ENCODE measurements around the gene CNOT9.
A peak's percentile ranks its signal among the peaks of the same experiment; 100 is the strongest.
"Not testable (repeated sequence)": the region's sequence is repeated elsewhere in the genome, so short reads cannot be mapped to it uniquely, and the experiment has no call there.

The CNOT9 gene, protein sequence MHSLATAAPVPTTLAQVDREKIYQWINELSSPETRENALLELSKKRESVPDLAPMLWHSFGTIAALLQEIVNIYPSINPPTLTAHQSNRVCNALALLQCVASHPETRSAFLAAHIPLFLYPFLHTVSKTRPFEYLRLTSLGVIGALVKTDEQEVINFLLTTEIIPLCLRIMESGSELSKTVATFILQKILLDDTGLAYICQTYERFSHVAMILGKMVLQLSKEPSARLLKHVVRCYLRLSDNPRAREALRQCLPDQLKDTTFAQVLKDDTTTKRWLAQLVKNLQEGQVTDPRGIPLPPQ

GRCh38 chr2:218568190-218569037, at the start of gene CNOT9, which contains the start of gene USP37:
Gene CNOT9, plus strand, starts transcription at chr2:218568839. Its CDS starts 116 bp downstream, at chr2:218568955.
Gene USP37, minus strand, starts transcription at chr2:218568351. Its CDS starts 9,698 bp downstream, at chr2:218558653.
- peak within 1 kb of the TSS; percentile 81 for H3K27ac ChIP-seq (ENCODE audit: low read depth, low read length, poor library complexity, severe bottlenecking)
- peaks cover 82% of the 10 kb centered on the region for H3K79me2 ChIP-seq (ENCODE audit: insufficient read depth, low read length)
- no peaks in the 10 kb centered on the region for H3K27me3 ChIP-seq (ENCODE audit: insufficient read depth, low read length)
- H3F3A ChIP-seq (ENCODE audit: insufficient read depth, low read length) = no peaks in the 10 kb centered on the region
- peak within 1 kb of the TSS; percentile 95 for H3K9ac ChIP-seq (ENCODE audit: low read length)
- peaks cover 36% of the 10 kb centered on the region for H3K4me1 ChIP-seq (ENCODE audit: insufficient read depth, low read length, severe bottlenecking)
- peaks cover 30% of the 10 kb centered on the region for H3K36me3 ChIP-seq (ENCODE audit: insufficient read depth, low read length)
- H3K9me2 ChIP-seq (ENCODE audit: low read depth, low read length) = no peaks in the 10 kb centered on the region
- TF ChIP-seq, protein P1, sequence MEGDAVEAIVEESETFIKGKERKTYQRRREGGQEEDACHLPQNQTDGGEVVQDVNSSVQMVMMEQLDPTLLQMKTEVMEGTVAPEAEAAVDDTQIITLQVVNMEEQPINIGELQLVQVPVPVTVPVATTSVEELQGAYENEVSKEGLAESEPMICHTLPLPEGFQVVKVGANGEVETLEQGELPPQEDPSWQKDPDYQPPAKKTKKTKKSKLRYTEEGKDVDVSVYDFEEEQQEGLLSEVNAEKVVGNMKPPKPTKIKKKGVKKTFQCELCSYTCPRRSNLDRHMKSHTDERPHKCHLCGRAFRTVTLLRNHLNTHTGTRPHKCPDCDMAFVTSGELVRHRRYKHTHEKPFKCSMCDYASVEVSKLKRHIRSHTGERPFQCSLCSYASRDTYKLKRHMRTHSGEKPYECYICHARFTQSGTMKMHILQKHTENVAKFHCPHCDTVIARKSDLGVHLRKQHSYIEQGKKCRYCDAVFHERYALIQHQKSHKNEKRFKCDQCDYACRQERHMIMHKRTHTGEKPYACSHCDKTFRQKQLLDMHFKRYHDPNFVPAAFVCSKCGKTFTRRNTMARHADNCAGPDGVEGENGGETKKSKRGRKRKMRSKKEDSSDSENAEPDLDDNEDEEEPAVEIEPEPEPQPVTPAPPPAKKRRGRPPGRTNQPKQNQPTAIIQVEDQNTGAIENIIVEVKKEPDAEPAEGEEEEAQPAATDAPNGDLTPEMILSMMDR (IDR thresholded peaks at IDR 0.05; ENCODE audit: low read length) = no peak
- TF ChIP-seq EZH2 (IDR thresholded peaks at IDR 0.05; ENCODE audit: borderline replicate concordance, low read length) = no peak
- peak within 1 kb of the TSS; percentile 90 for H3K4me3 ChIP-seq (ENCODE audit: low read depth, low read length, poor library complexity, severe bottlenecking)
- H2AFZ ChIP-seq (ENCODE audit: low read length) = no peak within 1 kb of the TSS
- no peaks in the 10 kb centered on the region for H3K9me3 ChIP-seq (ENCODE audit: low read length)
- no peaks in the 10 kb centered on the region for H4K20me1 ChIP-seq (ENCODE audit: insufficient read depth, low read length)
- peak within 1 kb of the TSS; percentile 94 for H3K4me2 ChIP-seq (ENCODE audit: low read length)

DNA sequence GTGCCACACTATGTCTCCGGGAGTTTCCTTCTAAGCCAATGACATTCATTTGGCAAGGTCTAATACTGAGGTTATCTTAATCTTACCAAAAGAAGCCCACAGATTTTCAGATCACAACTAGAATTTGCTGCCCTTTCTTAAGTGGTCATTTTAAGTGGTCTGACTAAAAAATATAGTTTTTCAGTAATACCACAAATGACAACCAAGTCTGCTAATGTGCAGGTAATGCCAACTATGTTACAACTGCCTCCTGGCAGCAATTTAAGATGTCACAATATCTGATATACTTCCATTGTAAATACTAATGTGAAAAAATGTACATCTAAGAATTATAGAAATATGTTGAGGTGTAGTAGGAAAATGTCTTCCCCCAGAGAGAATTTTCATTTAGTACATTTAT, 49.8 kb upstream of the CNOT9 start:
- H3K9ac ChIP-seq (ENCODE audit: low read length) = no peak overlapping the region
- H3K27ac ChIP-seq (ENCODE audit: low read depth, low read length, poor library complexity, severe bottlenecking) = no peak overlapping the region
- no peaks in the 10 kb centered on the region for H3K27me3 ChIP-seq (ENCODE audit: insufficient read depth, low read length)
- no peaks in the 10 kb centered on the region for H3K79me2 ChIP-seq (ENCODE audit: insufficient read depth, low read length)
- no peak overlapping the region for H3K4me2 ChIP-seq (ENCODE audit: low read length)
- TF ChIP-seq, protein P1 (IDR thresholded peaks at IDR 0.05; ENCODE audit: low read length) = no peak
- no peak for TF ChIP-seq EZH2 (IDR thresholded peaks at IDR 0.05; ENCODE audit: borderline replicate concordance, low read length)
- H3F3A ChIP-seq (ENCODE audit: insufficient read depth, low read length) = no peaks in the 10 kb centered on the region
- H3K36me3 ChIP-seq (ENCODE audit: insufficient read depth, low read length) = peaks cover 56% of the 10 kb centered on the region
- H3K4me3 ChIP-seq (ENCODE audit: low read depth, low read length, poor library complexity, severe bottlenecking) = no peak overlapping the region
- no peak overlapping the region for H2AFZ ChIP-seq (ENCODE audit: low read length)
- no peaks in the 10 kb centered on the region for H3K9me2 ChIP-seq (ENCODE audit: low read depth, low read length)
- H3K4me1 ChIP-seq (ENCODE audit: insufficient read depth, low read length, severe bottlenecking) = no peaks in the 10 kb centered on the region
- H4K20me1 ChIP-seq (ENCODE audit: insufficient read depth, low read length) = no peaks in the 10 kb centered on the region
- no peaks in the 10 kb centered on the region for H3K9me3 ChIP-seq (ENCODE audit: low read length)

DNA sequence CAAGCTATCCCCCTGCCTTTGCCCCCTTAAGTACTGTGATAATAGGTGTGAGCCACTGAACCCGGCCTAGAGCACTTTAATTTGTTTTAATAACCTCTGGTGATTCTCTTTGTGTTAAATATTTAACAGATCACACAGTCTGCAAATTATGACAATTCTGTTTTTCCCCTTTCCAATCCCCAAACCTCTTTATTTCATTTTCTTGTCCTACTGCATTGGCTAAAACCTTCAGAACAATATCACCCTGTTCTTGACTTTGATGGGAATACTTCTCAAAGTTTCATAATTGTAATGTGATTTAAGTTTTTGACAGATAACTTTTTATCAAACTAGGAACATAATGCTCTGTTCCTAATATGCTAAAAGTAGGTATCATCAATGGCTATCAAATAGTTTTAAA, 45.0 kb upstream of the CNOT9 start:
- Histone ChIP-seq H3F3A (ENCODE audit: insufficient read depth, low read length) (no peaks in the 10 kb centered on the region), H3K4me3 (ENCODE audit: low read depth, low read length, poor library complexity, severe bottlenecking) (no peak overlapping the region), H3K4me1 (ENCODE audit: insufficient read depth, low read length, severe bottlenecking) (no peaks in the 10 kb centered on the region), H3K79me2 (ENCODE audit: insufficient read depth, low read length) (no peaks in the 10 kb centered on the region), H3K27me3 (ENCODE audit: insufficient read depth, low read length) (no peaks in the 10 kb centered on the region), H3K36me3 (ENCODE audit: insufficient read depth, low read length) (peaks cover 74% of the 10 kb centered on the region), H3K9me2 (ENCODE audit: low read depth, low read length) (no peaks in the 10 kb centered on the region), H2AFZ (ENCODE audit: low read length) (no peak overlapping the region), H3K27ac (ENCODE audit: low read depth, low read length, poor library complexity, severe bottlenecking) (no peak overlapping the region), H3K9ac (ENCODE audit: low read length) (no peak overlapping the region), H3K9me3 (ENCODE audit: low read length) (0 out of 2 replicates have a peak, but pooled peaks cover 3% of the 10 kb centered on the region), H4K20me1 (ENCODE audit: insufficient read depth, low read length) (no peaks in the 10 kb centered on the region), H3K4me2 (ENCODE audit: low read length) (no peak overlapping the region)
- TF ChIP-seq, protein P1 (IDR thresholded peaks at IDR 0.05; ENCODE audit: low read length) = no peak
- TF ChIP-seq EZH2 (IDR thresholded peaks at IDR 0.05; ENCODE audit: borderline replicate concordance, low read length) = no peak

DNA sequence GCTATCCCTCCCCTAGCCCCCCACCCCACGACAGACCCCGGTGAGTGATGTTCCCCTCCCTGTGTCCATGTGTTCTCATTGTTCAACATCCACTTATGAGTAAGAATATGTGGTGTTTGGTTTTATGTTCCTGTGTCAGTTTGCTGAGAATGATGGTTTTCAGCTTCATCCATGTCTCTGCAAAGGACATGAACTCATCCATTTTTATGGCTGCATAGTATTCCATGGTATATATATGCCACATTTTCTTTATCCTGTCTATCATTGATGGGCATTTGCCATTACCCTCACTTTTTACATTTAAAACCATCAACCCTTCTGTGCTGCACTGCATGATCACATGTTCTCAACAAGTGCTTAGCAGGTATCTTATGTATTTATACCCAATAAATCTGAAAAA, 40.2 kb upstream of the CNOT9 start:
- not testable (repeated sequence) for H3K4me1 ChIP-seq (ENCODE audit: insufficient read depth, low read length, severe bottlenecking); H3F3A ChIP-seq (ENCODE audit: insufficient read depth, low read length); H3K4me3 ChIP-seq (ENCODE audit: low read depth, low read length, poor library complexity, severe bottlenecking); H3K9ac ChIP-seq (ENCODE audit: low read length); H4K20me1 ChIP-seq (ENCODE audit: insufficient read depth, low read length); H3K4me2 ChIP-seq (ENCODE audit: low read length); H3K27ac ChIP-seq (ENCODE audit: low read depth, low read length, poor library complexity, severe bottlenecking); H3K79me2 ChIP-seq (ENCODE audit: insufficient read depth, low read length); H3K27me3 ChIP-seq (ENCODE audit: insufficient read depth, low read length); H3K9me2 ChIP-seq (ENCODE audit: low read depth, low read length); H2AFZ ChIP-seq (ENCODE audit: low read length); H3K9me3 ChIP-seq (ENCODE audit: low read length)
- H3K36me3 ChIP-seq (ENCODE audit: insufficient read depth, low read length) = peaks cover 95% of the 10 kb centered on the region

Measured in OCI-LY1 (cell line).